Stimulated activated CD8-positive, alpha-beta memory T cell treated with anti-CD3 and anti-CD28 coated beads, Interleukin-12 subunit alpha, Interleukin-12 subunit beta, amount 100 ng/mL, for 4 hours (primary cell): ENCODE results near the gene PRR7.
A peak's percentile ranks its signal among the peaks of the same experiment; 100 is the strongest.
"Not testable (repeated sequence)": the region's sequence is repeated elsewhere in the genome, so short reads cannot be mapped to it uniquely, and the experiment has no call there.

ENCODE experiments used
- DNase-seq: peaks from one replicate; pipeline ENCODE4 v3.0.0-alpha.2; 2020; ENCODE audit warnings: low read depth

PRR7 gene

GRCh38 chr5:177484902-177485549 is 38.4 kb downstream of the PRR7 start:
- no peak for DNase-seq

- not testable (repeated sequence) for DNase-seq
Measured at GRCh38 chr5:177485753-177486152, 39.1 kb downstream of the PRR7 start.

- no peak for DNase-seq
Measured at GRCh38 chr5:177486256-177486655, 39.6 kb downstream of the PRR7 start.

- DNase-seq: no peak
Measured at GRCh38 chr5:177487144-177487543, 40.5 kb downstream of the PRR7 start.

- no peak for DNase-seq
Measured at GRCh38 chr5:177487975-177488374, 41.4 kb downstream of the PRR7 start.

GRCh38 chr5:177489119-177489716 is 42.6 kb downstream of the PRR7 start:
- DNase-seq: no peak

- DNase-seq: no peak
Measured at GRCh38 chr5:177490311-177490991, 43.8 kb downstream of the PRR7 start.

- no peak for DNase-seq
Measured at GRCh38 chr5:177490992-177491391, 44.4 kb downstream of the PRR7 start.

GRCh38 chr5:177491429-177491945 is 44.9 kb downstream of the PRR7 start:
- DNase-seq: no peak

GRCh38 chr5:177491983-177492746 is 45.6 kb downstream of the PRR7 start:
- DNase-seq: no peak

GRCh38 chr5:177492841-177493240 is 46.2 kb downstream of the PRR7 start:
- DNase-seq: no peak

- no peak for DNase-seq
Measured at GRCh38 chr5:177493795-177494345, 47.3 kb downstream of the PRR7 start.

- DNase-seq: no peak
Measured at GRCh38 chr5:177494346-177495195, 48.0 kb downstream of the PRR7 start.

- DNase-seq: no peak
Measured at GRCh38 chr5:177495243-177496060, 48.8 kb downstream of the PRR7 start.

GRCh38 chr5:177496070-177496726 is 49.6 kb downstream of the PRR7 start:
- no peak for DNase-seq

GRCh38 chr5:177496727-177497291 is 50.2 kb downstream of the PRR7 start:
- DNase-seq: no peak

- peak; percentile 86 for DNase-seq
Measured at GRCh38 chr5:177497292-177498012, 50.8 kb downstream of the PRR7 start, which contains the start of gene PDLIM7. PDLIM7 (minus strand) TSS chr5:177497604; CDS start chr5:177496512, 1,092 bp downstream.

- no peak for DNase-seq
Measured at GRCh38 chr5:177498013-177498787, 51.6 kb downstream of the PRR7 start.
